Fibroblast of mammary gland (primary cell): Measurements from ENCODE around the gene PLEKHD1.
"Not testable (repeated sequence)": the region's sequence is repeated elsewhere in the genome, so short reads cannot be mapped to it uniquely, and the experiment has no call there.

Source experiments
- DNase-seq: peaks from one replicate; pipeline ENCODE4 v3.0.0-alpha.2; 2010; ENCODE audit warnings: low read depth
- H3K4me3 ChIP-seq: 2 replicates; pipeline ENCODE4 v1.5.1; 2011; ENCODE audit warnings: low read depth, mild to moderate bottlenecking, low read length, moderate library complexity; ENCODE audit not compliant: control insufficient read depth
- CTCF ChIP-seq: conservative IDR thresholded peaks from 2 replicates; pipeline ENCODE4 v1.5.1; 2011; ENCODE audit warnings: low read depth, low read length, inconsistent platforms; ENCODE audit not compliant: control insufficient read depth, insufficient read depth

Gene PLEKHD1

DNA sequence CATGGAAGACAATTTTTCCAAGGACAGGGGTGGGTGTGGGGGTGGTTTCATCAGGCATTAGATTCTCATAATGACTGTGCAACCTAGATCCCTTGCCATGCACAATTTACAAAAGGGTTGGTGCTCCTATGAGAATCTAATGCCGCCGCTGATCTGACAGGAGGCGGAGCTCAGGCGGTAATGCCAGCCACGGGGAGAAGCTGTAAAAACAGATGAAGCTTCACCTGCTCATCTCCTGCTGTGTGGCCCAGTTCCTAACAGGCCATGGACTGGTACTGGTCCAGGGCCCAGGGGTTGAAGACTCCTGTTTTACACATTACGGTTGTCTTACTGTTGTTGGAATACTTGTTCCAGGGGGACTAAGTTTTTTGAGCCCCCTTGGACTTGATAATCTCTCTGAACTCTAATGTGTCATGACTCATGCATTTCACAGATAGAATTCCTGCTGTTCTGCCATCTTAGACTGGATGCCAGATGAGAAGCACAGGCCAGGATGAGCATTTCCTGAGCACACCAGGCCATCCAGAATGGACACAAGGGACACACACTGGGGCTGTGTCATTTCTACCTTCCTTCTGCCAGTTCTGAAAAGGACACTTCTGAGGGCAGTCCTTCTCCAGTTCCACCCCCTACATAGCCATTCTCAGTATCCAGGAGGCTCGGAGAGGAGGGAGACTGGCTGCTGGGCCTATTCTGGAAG is 5.8 kb downstream of the PLEKHD1 start:
- no peak for TF ChIP-seq CTCF
- no peak for DNase-seq
- H3K4me3 ChIP-seq, result no peak overlapping the region

GRCh38 chr14:69491193-69491592 is 6.7 kb downstream of the PLEKHD1 start:
- no peak overlapping the region for H3K4me3 ChIP-seq
- no peak for TF ChIP-seq CTCF
- no peak for DNase-seq

GRCh38 chr14:69493038-69493437 is 8.5 kb downstream of the PLEKHD1 start:
- DNase-seq, result no peak
- no peak for TF ChIP-seq CTCF
- H3K4me3 ChIP-seq, result no peak overlapping the region

DNA sequence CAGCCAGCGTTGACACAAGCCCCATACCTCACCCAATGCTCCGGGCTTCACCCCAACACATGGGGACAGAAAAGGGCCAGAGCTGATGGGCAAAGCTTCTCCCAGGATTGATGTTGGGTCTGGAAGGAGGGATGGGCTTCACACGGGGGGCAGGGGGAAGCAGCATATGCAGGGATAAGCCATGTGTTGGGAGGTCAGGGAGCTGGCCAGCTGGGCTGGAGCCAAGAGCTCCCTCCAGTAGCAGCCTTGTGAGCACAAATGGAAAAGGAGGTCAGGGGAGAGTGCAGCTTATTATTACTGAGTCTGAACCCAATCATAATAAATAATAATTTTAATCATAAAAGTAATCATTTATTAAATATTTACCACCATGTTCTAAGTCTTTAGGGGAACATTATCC is 9.3 kb downstream of the PLEKHD1 start:
- no peak overlapping the region for H3K4me3 ChIP-seq
- DNase-seq, result no peak
- TF ChIP-seq CTCF, result no peak

DNA sequence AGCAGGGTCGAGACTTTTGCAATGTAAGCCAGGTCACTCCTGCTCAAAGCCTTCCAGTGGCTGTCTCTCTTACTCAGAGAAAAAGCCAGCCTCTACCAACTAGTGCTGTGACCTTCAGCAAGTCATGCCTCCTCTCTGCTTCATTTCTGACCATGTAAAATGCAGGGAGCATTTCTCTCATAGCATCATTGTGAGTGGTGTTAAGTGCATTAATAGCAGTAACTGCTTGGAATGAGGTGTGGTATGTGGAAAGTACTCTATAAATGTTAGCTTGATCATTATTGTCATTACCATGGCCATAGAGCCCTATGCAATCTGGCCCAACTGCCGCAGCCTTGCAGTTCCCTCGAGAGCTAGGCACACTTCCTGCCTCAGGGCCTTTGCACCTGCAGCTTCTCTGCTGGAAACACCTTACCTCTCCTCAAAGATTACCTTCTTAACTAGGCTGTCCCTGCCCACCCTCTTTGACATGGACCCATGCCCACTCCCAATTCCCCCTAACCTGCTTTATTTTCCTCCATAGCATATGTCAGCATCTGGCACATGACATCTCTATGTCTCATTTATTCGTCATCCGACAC is 10.9 kb downstream of the PLEKHD1 start:
- no peak overlapping the region for H3K4me3 ChIP-seq
- DNase-seq, result no peak
- no peak for TF ChIP-seq CTCF

DNA sequence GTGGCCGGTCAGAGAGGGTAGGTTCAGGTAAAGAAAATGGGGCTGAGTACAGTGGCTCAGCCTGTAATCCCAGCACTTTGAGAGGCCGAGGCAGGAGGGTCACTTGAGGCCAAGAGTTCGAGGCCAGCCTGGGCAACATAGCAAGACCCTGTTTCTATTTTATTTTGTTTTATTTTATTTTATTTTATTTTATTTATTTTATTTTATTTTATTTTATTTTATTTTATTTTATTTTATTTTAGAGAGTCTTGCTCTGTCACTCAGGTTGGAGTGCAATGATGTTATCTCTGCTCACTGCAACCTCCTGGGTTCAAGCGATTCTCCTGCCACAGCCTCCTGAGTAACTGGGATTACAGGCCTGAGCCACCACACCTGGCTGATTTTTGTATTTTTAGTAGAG is 13.3 kb downstream of the PLEKHD1 start:
- not testable (repeated sequence) for H3K4me3 ChIP-seq, DNase-seq

DNA sequence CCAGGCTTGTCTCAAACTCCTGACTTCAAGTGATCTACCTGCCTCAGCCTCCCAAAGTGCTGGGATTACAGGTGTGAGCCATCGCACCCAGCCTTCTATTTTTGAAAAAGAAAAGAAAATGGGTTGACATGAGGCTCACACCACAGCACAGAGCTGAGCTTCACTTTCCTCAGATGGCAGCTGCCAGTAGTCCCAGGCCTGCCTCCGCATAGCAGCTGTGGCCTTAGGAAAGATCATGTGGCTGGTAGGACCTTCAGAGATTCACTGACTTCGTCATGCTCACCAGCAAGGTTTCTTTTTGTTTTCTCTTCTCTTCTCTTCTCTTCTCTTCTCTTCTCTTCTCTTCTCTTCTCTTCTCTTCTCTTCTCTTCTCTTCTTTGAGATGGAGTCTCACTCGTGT is 13.8 kb downstream of the PLEKHD1 start:
- H3K4me3 ChIP-seq, DNase-seq: not testable (repeated sequence)

GRCh38 chr14:69499436-69499835 is 14.9 kb downstream of the PLEKHD1 start:
- no peak for DNase-seq
- TF ChIP-seq CTCF, result no peak
- H3K4me3 ChIP-seq, result no peak overlapping the region
